Endothelial cell of umbilical vein (primary cell): ENCODE data around the gene TEC.

Experiments used
- EZH2 ChIP-seq: IDR thresholded peaks from 2 replicates; pipeline ENCODE4 v1.6.1; 2012; ENCODE audit warnings: borderline replicate concordance, low read depth, mild to moderate bottlenecking, moderate library complexity, low read length, inconsistent platforms; ENCODE audit not compliant: severe bottlenecking
- FOS ChIP-seq: IDR thresholded peaks from 2 replicates; pipeline ENCODE4 v1.6.1; 2011; ENCODE audit warnings: mild to moderate bottlenecking, low read length, moderate library complexity, borderline replicate concordance; ENCODE audit not compliant: insufficient read depth
- JUN ChIP-seq: IDR thresholded peaks from 2 replicates; pipeline ENCODE4 v1.6.1; 2011; ENCODE audit warnings: borderline replicate concordance, low read depth; ENCODE audit not compliant: insufficient read length, insufficient read depth
- POLR2A ChIP-seq: IDR thresholded peaks from 2 replicates; pipeline ENCODE4 v1.6.1; 2012; ENCODE audit warnings: low read depth, mild to moderate bottlenecking, control low read depth, low read length
- POLR2AphosphoS5 ChIP-seq: IDR thresholded peaks from 2 replicates; pipeline ENCODE4 v1.6.1; 2012; ENCODE audit warnings: low read depth, mild to moderate bottlenecking, control low read depth, low read length, moderate library complexity; ENCODE audit not compliant: insufficient read depth
- TF ChIP-seq, protein P1 (sequence below), 2 donors: IDR thresholded peaks; 1 replicate in 1 of 2; 2 replicates in 1 of 2; pipeline ENCODE4 v1.5.1; 2011; ENCODE audit warnings: low read length in 2 of 2, mild to moderate bottlenecking in 2 of 2, moderate library complexity in 2 of 2, control low read depth in 1 of 2, inconsistent platforms in 1 of 2, low read depth in 1 of 2; ENCODE audit not compliant: insufficient read depth in 1 of 2; ENCODE audit errors: extremely low read depth in 1 of 2
- TF ChIP-seq, protein P2 (sequence below): IDR thresholded peaks from 2 replicates; pipeline ENCODE4 v1.6.1; 2011; ENCODE audit not compliant: insufficient read depth, insufficient read length

DNA sequence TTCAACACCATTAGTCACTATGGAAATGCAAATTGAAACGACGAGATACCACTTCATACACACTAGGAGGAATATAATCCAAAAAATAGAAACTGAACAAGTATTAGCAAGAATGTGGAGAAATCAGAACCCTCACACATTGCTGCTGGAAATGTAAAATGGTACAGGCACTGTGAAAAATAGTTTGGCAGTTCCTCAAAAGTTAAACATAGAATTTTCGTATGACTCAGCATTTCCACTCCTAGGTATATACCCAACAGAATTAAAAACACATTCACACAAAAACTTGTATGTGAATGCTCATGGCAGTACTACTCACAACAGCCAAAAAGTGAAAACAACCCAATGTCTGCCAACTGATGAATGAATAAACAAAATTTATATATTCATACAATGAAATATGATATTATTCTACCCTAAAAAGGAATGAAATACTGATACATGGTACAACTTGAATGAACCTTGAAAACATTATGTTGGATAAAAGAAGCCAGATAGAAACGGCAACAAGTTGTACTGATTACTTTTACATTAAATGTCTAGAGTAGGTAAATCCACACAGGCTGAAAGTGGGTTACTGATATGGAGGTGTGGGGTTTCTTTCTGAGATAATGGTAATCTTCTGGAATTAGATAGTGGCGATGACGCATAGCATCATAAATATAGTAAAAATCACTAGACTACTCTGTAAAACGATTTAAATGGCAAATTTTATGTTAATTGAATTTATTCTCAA is 22.3 kb downstream of the TEC start:
- TF ChIP-seq, protein P1, sequence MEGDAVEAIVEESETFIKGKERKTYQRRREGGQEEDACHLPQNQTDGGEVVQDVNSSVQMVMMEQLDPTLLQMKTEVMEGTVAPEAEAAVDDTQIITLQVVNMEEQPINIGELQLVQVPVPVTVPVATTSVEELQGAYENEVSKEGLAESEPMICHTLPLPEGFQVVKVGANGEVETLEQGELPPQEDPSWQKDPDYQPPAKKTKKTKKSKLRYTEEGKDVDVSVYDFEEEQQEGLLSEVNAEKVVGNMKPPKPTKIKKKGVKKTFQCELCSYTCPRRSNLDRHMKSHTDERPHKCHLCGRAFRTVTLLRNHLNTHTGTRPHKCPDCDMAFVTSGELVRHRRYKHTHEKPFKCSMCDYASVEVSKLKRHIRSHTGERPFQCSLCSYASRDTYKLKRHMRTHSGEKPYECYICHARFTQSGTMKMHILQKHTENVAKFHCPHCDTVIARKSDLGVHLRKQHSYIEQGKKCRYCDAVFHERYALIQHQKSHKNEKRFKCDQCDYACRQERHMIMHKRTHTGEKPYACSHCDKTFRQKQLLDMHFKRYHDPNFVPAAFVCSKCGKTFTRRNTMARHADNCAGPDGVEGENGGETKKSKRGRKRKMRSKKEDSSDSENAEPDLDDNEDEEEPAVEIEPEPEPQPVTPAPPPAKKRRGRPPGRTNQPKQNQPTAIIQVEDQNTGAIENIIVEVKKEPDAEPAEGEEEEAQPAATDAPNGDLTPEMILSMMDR (IDR thresholded peaks at IDR 0.05; ENCODE audit: extremely low read depth in 1 of 2, insufficient read depth in 1 of 2, low read depth in 1 of 2, low read length in 2 of 2): no peak
- TF ChIP-seq POLR2A (no peak), FOS (no peak), EZH2 (no peak), POLR2AphosphoS5 (no peak), JUN (no peak)
- TF ChIP-seq, protein P2, sequence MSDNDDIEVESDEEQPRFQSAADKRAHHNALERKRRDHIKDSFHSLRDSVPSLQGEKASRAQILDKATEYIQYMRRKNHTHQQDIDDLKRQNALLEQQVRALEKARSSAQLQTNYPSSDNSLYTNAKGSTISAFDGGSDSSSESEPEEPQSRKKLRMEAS: no peak
